Colonic mucosa (tissue), 4 donors: ENCODE data around the gene ZNF212. TPM values are rescaled to one million over a fixed set of nuclear protein-coding genes. Genes with fewer than 3 reads are reported as not detected.

Experiments used
- DNase-seq: peaks from one replicate; pipeline ENCODE4 v3.0.0-alpha.2; 2020
- H3K27ac ChIP-seq: fragments of 200-600 bp; one replicate; pipeline ENCODE4 v1.8.0; 2021
- H3K27me3 ChIP-seq: fragments of 200-600 bp; one replicate; pipeline ENCODE4 v1.8.0; 2021
- H3K36me3 ChIP-seq: fragments of 200-600 bp; one replicate; pipeline ENCODE4 v1.8.0; 2021
- H3K4me1 ChIP-seq: fragments of 200-600 bp; one replicate; pipeline ENCODE4 v1.8.0; 2021; ENCODE audit warnings: mild to moderate bottlenecking
- H3K4me3 ChIP-seq: fragments of 200-600 bp; one replicate; pipeline ENCODE4 v1.8.0; 2021
- H3K9ac ChIP-seq, 2 donors: one replicate each; pipeline ENCODE4 v1.7.0; 2013; ENCODE audit warnings: control low read depth in 2 of 2, low read depth in 2 of 2, low read length in 2 of 2
- H3K9me3 ChIP-seq: fragments of 200-600 bp; one replicate; pipeline ENCODE4 v1.8.0; 2021
- CTCF ChIP-seq: fragments of 200-600 bp; IDR thresholded peaks from one replicate; pipeline ENCODE4 v1.8.0; 2022; ENCODE audit warnings: antibody characterized with exemption, mild to moderate bottlenecking
- intact Hi-C: fragments of 100-400 bp; cut with DNase I; formaldehyde crosslinking; loops from one replicate; pipeline ENCODE4 v1.14.1; 2022
- total RNA-seq, 2 donors: library from RNA; stranded (reverse); fragmentation: NEBNext Ultra II Directional in 1 of 2; extraction: Animal tissue kit (Norgen Biotek cat#: 25700) in 1 of 2; gene quantifications; one replicate each; pipeline ENCODE4 v1.2.1, GENCODE V29; 2021
- donor health status: healthy.
- donor health status: DM: no; HTN: no; CAD: no.
- donor health status: DM: no; HTN: no; CAD: no.

Gene ZNF212
- total RNA-seq, 2 donors from 2014 or later = 9.8 to 10.4 TPM

DNA sequence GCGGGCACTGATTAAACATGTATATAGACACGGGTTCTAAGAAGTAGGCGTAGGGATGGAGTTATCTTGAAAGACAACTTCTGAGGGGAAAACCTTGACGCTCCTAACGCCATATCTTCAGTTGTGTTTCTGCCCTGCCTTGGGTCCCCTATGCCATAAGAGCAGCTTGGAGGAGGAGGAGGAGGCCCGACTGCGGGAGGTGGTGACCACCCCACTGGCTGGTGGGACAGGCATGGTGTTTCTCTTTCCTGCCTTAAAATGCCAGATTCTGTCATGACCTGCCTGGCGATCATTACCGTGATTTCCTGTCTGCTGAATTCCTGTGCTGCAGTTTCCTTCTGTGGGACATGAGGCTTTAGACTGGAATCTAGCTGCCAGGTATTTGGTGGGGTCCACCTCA lies 38.4 kb downstream of the ZNF212 start:
- intact Hi-C loops = no loop called here
- Histone ChIP-seq H3K36me3 (no peaks in the 10 kb centered on the region), H3K4me1 (no peaks in the 10 kb centered on the region), H3K27me3 (no peaks in the 10 kb centered on the region), H3K9ac (no peak overlapping the region), H3K9me3 (no peaks in the 10 kb centered on the region), H3K27ac (no peak overlapping the region), H3K4me3 (no peak overlapping the region)
- no peak for DNase-seq
- TF ChIP-seq CTCF = no peak

DNA sequence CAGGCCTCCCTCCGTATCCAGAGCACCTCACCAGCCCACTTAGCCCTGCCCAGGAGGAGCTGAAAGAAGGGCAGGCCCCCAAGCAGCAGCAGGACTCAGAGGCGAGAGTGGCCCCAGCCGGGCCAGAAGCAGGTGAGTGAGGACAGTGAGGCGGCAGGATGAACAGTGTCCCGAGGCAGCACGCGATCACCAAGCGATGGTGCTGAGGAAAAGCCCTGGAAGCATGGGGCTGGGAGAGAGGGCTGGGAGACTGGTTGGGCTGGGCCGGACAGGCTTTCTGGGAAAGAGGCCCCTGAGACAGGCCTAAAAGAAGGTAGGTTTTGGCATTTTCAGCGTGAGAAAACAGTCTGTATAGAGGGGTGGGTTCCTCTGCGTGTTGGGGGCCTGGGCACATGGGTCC lies 38.9 kb downstream of the ZNF212 start:
- Histone ChIP-seq H3K27me3 (no peaks in the 10 kb centered on the region), H3K27ac (no peak overlapping the region), H3K9me3 (no peaks in the 10 kb centered on the region), H3K4me1 (no peaks in the 10 kb centered on the region), H3K4me3 (no peak overlapping the region), H3K9ac (no peak overlapping the region), H3K36me3 (no peaks in the 10 kb centered on the region)
- intact Hi-C loops = no loop called here
- DNase-seq = no peak
- no peak for TF ChIP-seq CTCF

GRCh38 chr7:149279111-149279743 lies 39.8 kb downstream of the ZNF212 start:
- no peak for DNase-seq
- TF ChIP-seq CTCF = no peak
- no peak overlapping the region for H3K27ac ChIP-seq
- no peaks in the 10 kb centered on the region for H3K9me3 ChIP-seq
- no peaks in the 10 kb centered on the region for H3K4me1 ChIP-seq
- H3K9ac ChIP-seq = no peak overlapping the region
- no peaks in the 10 kb centered on the region for H3K36me3 ChIP-seq
- intact Hi-C loops = no loop called here
- no peaks in the 10 kb centered on the region for H3K27me3 ChIP-seq
- no peak overlapping the region for H3K4me3 ChIP-seq

DNA sequence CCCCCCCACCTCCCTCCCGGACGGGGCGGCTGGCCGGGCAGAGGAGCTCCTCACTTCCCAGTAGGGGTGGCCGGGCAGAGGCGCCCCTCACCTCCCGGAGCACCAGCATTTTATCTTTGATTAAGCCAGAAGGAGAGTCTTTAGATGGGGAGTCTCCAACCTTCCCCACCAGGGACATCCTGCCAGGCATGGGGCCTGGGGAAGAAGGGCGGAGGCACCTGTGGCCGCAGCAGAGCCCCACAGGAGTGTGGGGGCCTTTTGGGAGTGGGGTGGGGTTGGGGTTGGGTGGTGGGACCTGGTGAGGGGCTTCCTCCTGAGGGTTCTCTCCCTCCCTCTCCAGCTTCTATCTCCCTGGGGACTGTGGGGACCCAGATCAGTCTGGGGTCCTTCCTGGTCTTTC lies 40.7 kb downstream of the ZNF212 start:
- Histone ChIP-seq H3K4me3 (no peak overlapping the region), H3K9ac (no peak overlapping the region), H3K27ac (no peak overlapping the region), H3K4me1 (no peaks in the 10 kb centered on the region), H3K27me3 (no peaks in the 10 kb centered on the region), H3K9me3 (no peaks in the 10 kb centered on the region), H3K36me3 (no peaks in the 10 kb centered on the region)
- intact Hi-C loops = no loop called here
- no peak for TF ChIP-seq CTCF
- no peak for DNase-seq

DNA sequence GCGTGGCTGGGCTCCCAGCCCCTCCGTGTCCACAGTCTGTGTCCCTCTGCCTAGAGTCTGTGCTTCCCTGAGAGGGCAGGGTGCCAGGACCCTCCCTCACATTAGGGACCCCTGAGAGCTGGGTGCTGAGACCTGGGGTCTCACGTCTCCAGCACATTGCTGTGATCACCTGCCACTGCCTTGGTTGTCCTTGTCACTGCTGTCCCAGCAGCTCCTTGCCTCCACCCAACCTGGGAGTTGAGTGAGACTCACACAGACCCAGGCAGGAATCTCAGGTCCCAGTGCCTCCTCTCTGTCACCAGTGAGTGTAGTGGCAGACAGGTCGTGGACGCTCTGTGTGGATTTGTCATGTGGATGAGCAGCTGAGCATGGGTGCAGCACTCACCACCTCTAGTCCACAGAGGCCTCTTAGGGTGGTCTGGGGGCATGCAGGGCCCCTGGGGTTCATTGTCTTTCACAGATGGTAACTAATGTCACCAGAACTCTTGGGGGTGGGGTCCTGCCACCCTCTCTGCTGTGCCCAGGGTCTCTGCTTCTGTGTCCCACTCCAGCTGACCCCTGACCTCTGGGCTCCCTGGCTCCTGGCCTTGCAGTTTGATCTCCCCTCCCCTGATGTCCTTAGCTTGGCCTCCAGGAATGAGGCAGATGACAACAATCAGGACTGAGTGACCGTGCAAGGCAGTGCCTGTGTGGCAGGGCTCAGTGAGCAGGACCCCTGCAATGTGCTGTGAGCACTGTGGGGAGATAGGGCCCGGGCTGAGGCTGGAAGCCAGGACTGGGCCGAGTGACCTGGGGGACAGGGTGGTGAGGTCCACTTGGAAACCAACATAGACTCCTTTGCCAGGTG lies 41.4 kb downstream of the ZNF212 start:
- H3K9ac ChIP-seq = no peak overlapping the region
- no peaks in the 10 kb centered on the region for H3K4me1 ChIP-seq
- DNase-seq = no peak
- H3K36me3 ChIP-seq = no peaks in the 10 kb centered on the region
- H3K9me3 ChIP-seq = no peaks in the 10 kb centered on the region
- no peaks in the 10 kb centered on the region for H3K27me3 ChIP-seq
- no peak overlapping the region for H3K4me3 ChIP-seq
- no peak overlapping the region for H3K27ac ChIP-seq
- intact Hi-C loops = no loop called here
- no peak for TF ChIP-seq CTCF
